ENCODE results near the gene RAB4B.
A peak's percentile ranks its signal among the peaks of the same experiment; 100 is the strongest.
"Not testable (repeated sequence)": the region's sequence is repeated elsewhere in the genome, so short reads cannot be mapped to it uniquely, and the experiment has no call there.

Gene RAB4B

GRCh38 chr19:40822704-40823553 lies 44.9 kb downstream of the RAB4B start:
- not testable (repeated sequence) for DNase-seq (ENCODE audit: low read depth)

- not testable (repeated sequence) for DNase-seq (ENCODE audit: low read depth)
Measured at GRCh38 chr19:40824916-40825315, 46.9 kb downstream of the RAB4B start.

GRCh38 chr19:40825460-40826095 lies 47.5 kb downstream of the RAB4B start:
- not testable (repeated sequence) for DNase-seq (ENCODE audit: low read depth)

GRCh38 chr19:40826312-40826698 lies 48.3 kb downstream of the RAB4B start:
- DNase-seq (ENCODE audit: low read depth): not testable (repeated sequence)

GRCh38 chr19:40826699-40827385 lies 48.8 kb downstream of the RAB4B start:
- not testable (repeated sequence) for DNase-seq (ENCODE audit: low read depth)

- DNase-seq (ENCODE audit: low read depth): no peak
Measured at GRCh38 chr19:40827386-40828247, 49.6 kb downstream of the RAB4B start.

- no peak for DNase-seq (ENCODE audit: low read depth)
Measured at GRCh38 chr19:40829205-40829604, 51.2 kb downstream of the RAB4B start.

- DNase-seq (ENCODE audit: low read depth): not testable (repeated sequence)
Measured at GRCh38 chr19:40830741-40831140, 52.7 kb downstream of the RAB4B start.

- DNase-seq (ENCODE audit: low read depth): peak; percentile 97
Measured at GRCh38 chr19:40831502-40832430, 53.7 kb downstream of the RAB4B start.

- DNase-seq (ENCODE audit: low read depth): not testable (repeated sequence)
Measured at GRCh38 chr19:40832431-40832790, 54.4 kb downstream of the RAB4B start.

- not testable (repeated sequence) for DNase-seq (ENCODE audit: low read depth)
Measured at GRCh38 chr19:40833728-40834533, 55.9 kb downstream of the RAB4B start.

- no peak for DNase-seq (ENCODE audit: low read depth)
Measured at GRCh38 chr19:40836754-40837429, 58.8 kb downstream of the RAB4B start.

- not testable (repeated sequence) for DNase-seq (ENCODE audit: low read depth)
Measured at GRCh38 chr19:40838477-40838876, 60.4 kb downstream of the RAB4B start.

- DNase-seq (ENCODE audit: low read depth): not testable (repeated sequence)
Measured at GRCh38 chr19:40842012-40842411, 64.0 kb downstream of the RAB4B start.

- not testable (repeated sequence) for DNase-seq (ENCODE audit: low read depth)
Measured at GRCh38 chr19:40842997-40843652, 65.1 kb downstream of the RAB4B start.

GRCh38 chr19:40843653-40844052 lies 65.6 kb downstream of the RAB4B start:
- DNase-seq (ENCODE audit: low read depth): not testable (repeated sequence)

Measured in fibroblast of the conjunctiva (primary cell).